ENCODE data around the gene TMEM80.

Gene TMEM80

DNA sequence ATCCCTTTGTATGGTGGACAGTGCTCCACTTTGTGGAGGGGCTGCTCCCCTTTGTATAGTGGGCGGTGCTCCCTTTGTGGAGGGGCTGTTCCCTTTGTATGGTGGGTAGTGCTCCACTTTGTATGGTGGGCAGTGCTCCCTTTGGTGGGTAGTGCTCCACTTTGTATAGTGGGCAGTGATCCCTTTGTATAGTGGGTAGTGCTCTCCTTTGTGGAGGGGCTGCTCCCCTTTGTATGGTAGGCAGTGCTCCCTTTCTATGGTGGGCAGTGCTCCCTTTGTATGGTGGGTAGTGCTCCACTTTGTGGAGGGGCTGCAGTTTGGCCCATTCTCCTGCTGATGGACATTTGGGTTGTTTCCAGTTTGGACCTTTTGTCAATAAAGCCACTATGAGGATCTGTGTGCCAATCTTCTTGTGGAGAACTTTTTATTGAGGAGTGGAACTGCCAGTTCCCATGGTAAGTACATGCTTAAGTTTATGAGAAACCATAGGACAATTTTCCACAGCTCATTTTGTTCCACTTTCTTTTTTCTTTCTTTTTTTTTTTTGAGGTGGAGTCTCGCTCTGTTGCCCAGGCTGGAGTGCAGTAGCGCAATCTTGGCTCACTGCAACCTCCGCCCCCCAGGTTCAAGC is 47.1 kb downstream of the TMEM80 start:
- DNase-seq (ENCODE audit: low read depth in 1 of 2, low spot score in 1 of 2): no peak

GRCh38 chr11:745428-745827 is 49.8 kb downstream of the TMEM80 start:
- no peak for DNase-seq (ENCODE audit: low read depth in 1 of 2, low spot score in 1 of 2)

GRCh38 chr11:746289-747157 is 50.9 kb downstream of the TMEM80 start:
- no peak for DNase-seq (ENCODE audit: low read depth in 1 of 2, low spot score in 1 of 2)

GRCh38 chr11:747158-748006 is 51.8 kb downstream of the TMEM80 start, which contains the start of gene TALDO1:
TALDO1 (plus strand) TSS chr11:747464; CDS start chr11:747482, 18 bp downstream.
- DNase-seq (ENCODE audit: low read depth in 1 of 2, low spot score in 1 of 2): peak; percentile 67 to 79

GRCh38 chr11:748007-748359 is 52.4 kb downstream of the TMEM80 start:
- no peak for DNase-seq (ENCODE audit: low read depth in 1 of 2, low spot score in 1 of 2)

DNA sequence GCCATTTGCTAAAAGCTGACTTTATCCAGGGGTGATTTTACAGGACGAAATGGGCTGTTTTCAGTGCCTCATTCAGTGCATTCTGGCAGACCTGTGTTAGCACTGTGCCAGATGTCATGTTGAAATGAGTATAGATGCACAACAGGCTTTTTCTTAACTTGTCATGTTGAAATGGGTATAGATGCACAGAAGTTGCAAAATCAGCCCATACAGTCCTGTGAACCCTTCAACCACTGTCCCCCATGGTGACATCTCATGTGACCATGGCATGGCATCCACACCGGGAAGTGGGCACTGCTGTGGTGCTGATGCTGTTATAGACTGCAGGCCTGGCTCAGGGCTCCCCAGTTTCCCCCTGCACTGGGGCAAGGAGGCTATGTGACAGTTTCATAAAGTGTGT is 54.1 kb downstream of the TMEM80 start:
- DNase-seq (ENCODE audit: low read depth in 1 of 2, low spot score in 1 of 2): no peak
